ENCODE measurements around the gene MINK1. TPM values are rescaled to one million over a fixed set of nuclear protein-coding genes. Genes with fewer than 3 reads are reported as not detected.
"Not testable (repeated sequence)": the region's sequence is repeated elsewhere in the genome, so short reads cannot be mapped to it uniquely, and the experiment has no call there.

MINK1 gene
- total RNA-seq, 1 donor from 2014 or later: 59.7 TPM

- intact Hi-C loops (cut with micrococcal nuclease); H3K27me3 Mint-ChIP-seq; H3K4me3 Mint-ChIP-seq; H3K36me3 Mint-ChIP-seq (ENCODE audit: low read depth); H3K27ac Mint-ChIP-seq; DNase-seq; H3K9me3 Mint-ChIP-seq: not testable (repeated sequence)
- peaks cover 19% of the 10 kb centered on the region for H3K4me1 Mint-ChIP-seq
These were observed 73.5 kb downstream of the MINK1 start for GRCh38 chr17:4906642-4907041.

- Mint-ChIP-seq H3K4me3 (no peak overlapping the region), H3K27ac (no peak overlapping the region), H3K27me3 (peaks cover 8% of the 10 kb centered on the region), H3K4me1 (peaks cover 10% of the 10 kb centered on the region), H3K9me3 (no peaks in the 10 kb centered on the region), H3K36me3 (ENCODE audit: low read depth) (no peaks in the 10 kb centered on the region)
- DNase-seq: peak; percentile 69
- intact Hi-C loops (cut with micrococcal nuclease): loop anchor here (2.0 kb wide), 2 partner anchors 78 to 154 kb away; partner anchors contain the start of gene CAMTA2
These were observed 75.2 kb downstream of the MINK1 start for GRCh38 chr17:4908301-4908700.

- Mint-ChIP-seq H3K9me3 (no peaks in the 10 kb centered on the region), H3K4me3 (no peak overlapping the region), H3K27me3 (peaks cover 8% of the 10 kb centered on the region), H3K36me3 (ENCODE audit: low read depth) (no peaks in the 10 kb centered on the region), H3K27ac (no peak overlapping the region), H3K4me1 (peaks cover 6% of the 10 kb centered on the region)
- DNase-seq: peak; percentile 93
- intact Hi-C loops (cut with micrococcal nuclease): loop anchor here (1.0 to 2.0 kb wide), 3 partner anchors 58 to 154 kb away; partner anchors contain the start of genes CAMTA2 and SPAG7
These were observed 75.8 kb downstream of the MINK1 start for GRCh38 chr17:4908711-4909496.

- H3K9me3 Mint-ChIP-seq: no peaks in the 10 kb centered on the region
- H3K4me3 Mint-ChIP-seq: no peak overlapping the region
- intact Hi-C loops (cut with micrococcal nuclease): no loop called here
- DNase-seq: no peak
- no peaks in the 10 kb centered on the region for H3K36me3 Mint-ChIP-seq (ENCODE audit: low read depth)
- peaks cover 5% of the 10 kb centered on the region for H3K27me3 Mint-ChIP-seq
- no peak overlapping the region for H3K27ac Mint-ChIP-seq
- H3K4me1 Mint-ChIP-seq: peaks cover 3% of the 10 kb centered on the region
These were observed 80.9 kb downstream of the MINK1 start for GRCh38 chr17:4913994-4914393.

GRCh38 chr17:4914551-4914950, 81.4 kb downstream of the MINK1 start:
- H3K27ac Mint-ChIP-seq; H3K9me3 Mint-ChIP-seq; H3K36me3 Mint-ChIP-seq (ENCODE audit: low read depth); H3K4me3 Mint-ChIP-seq; intact Hi-C loops (cut with micrococcal nuclease); H3K4me1 Mint-ChIP-seq; DNase-seq; H3K27me3 Mint-ChIP-seq: not testable (repeated sequence)

- DNase-seq: no peak
- Mint-ChIP-seq H3K4me3 (no peak overlapping the region), H3K4me1 (no peaks in the 10 kb centered on the region), H3K27ac (no peak overlapping the region), H3K9me3 (no peaks in the 10 kb centered on the region), H3K27me3 (no peaks in the 10 kb centered on the region), H3K36me3 (ENCODE audit: low read depth) (peaks cover 3% of the 10 kb centered on the region)
- intact Hi-C loops (cut with micrococcal nuclease): no loop called here
These were observed 86.4 kb downstream of the MINK1 start for GRCh38 chr17:4919511-4920047.

GRCh38 chr17:4920351-4921048, 87.4 kb downstream of the MINK1 start:
- Mint-ChIP-seq H3K9me3 (no peaks in the 10 kb centered on the region), H3K27ac (no peak overlapping the region), H3K36me3 (ENCODE audit: low read depth) (peaks cover 3% of the 10 kb centered on the region), H3K27me3 (no peaks in the 10 kb centered on the region), H3K4me1 (no peaks in the 10 kb centered on the region), H3K4me3 (no peak overlapping the region)
- intact Hi-C loops (cut with micrococcal nuclease): no loop called here
- no peak for DNase-seq

- Mint-ChIP-seq H3K27me3 (no peaks in the 10 kb centered on the region), H3K27ac (no peak overlapping the region), H3K36me3 (ENCODE audit: low read depth) (peaks cover 3% of the 10 kb centered on the region), H3K4me3 (no peak overlapping the region), H3K9me3 (no peaks in the 10 kb centered on the region), H3K4me1 (peaks cover under 1% of the 10 kb centered on the region)
- intact Hi-C loops (cut with micrococcal nuclease): no loop called here
- no peak for DNase-seq
These were observed 88.2 kb downstream of the MINK1 start for GRCh38 chr17:4921320-4921719.

GRCh38 chr17:4926577-4927335, 93.6 kb downstream of the MINK1 start:
- H3K9me3 Mint-ChIP-seq; H3K27me3 Mint-ChIP-seq; H3K4me1 Mint-ChIP-seq; intact Hi-C loops (cut with micrococcal nuclease); H3K4me3 Mint-ChIP-seq; DNase-seq: not testable (repeated sequence)
- Mint-ChIP-seq H3K36me3 (ENCODE audit: low read depth) (peaks cover 33% of the 10 kb centered on the region), H3K27ac (peak overlapping the region; percentile 6)

GRCh38 chr17:4928881-4929280, 95.7 kb downstream of the MINK1 start:
- H3K9me3 Mint-ChIP-seq: no peaks in the 10 kb centered on the region
- H3K27ac Mint-ChIP-seq: no peak overlapping the region
- no peak overlapping the region for H3K4me3 Mint-ChIP-seq
- intact Hi-C loops (cut with micrococcal nuclease): no loop called here
- peaks cover 10% of the 10 kb centered on the region for H3K4me1 Mint-ChIP-seq
- peaks cover 38% of the 10 kb centered on the region for H3K36me3 Mint-ChIP-seq (ENCODE audit: low read depth)
- no peak for DNase-seq
- no peaks in the 10 kb centered on the region for H3K27me3 Mint-ChIP-seq

GRCh38 chr17:4931963-4932362, 98.8 kb downstream of the MINK1 start, which contains the start of gene GP1BA:
Gene GP1BA, plus strand, starts transcription at chr17:4932277. Its CDS starts 328 bp downstream, at chr17:4932605.
- no peak for DNase-seq
- no peak within 1 kb of the TSS for H3K4me3 Mint-ChIP-seq
- no peaks in the 10 kb centered on the region for H3K27me3 Mint-ChIP-seq
- intact Hi-C loops (cut with micrococcal nuclease): no loop called here
- peak within 1 kb of the TSS; percentile 14 for H3K27ac Mint-ChIP-seq
- H3K9me3 Mint-ChIP-seq: no peaks in the 10 kb centered on the region
- peaks cover 18% of the 10 kb centered on the region for H3K4me1 Mint-ChIP-seq
- H3K36me3 Mint-ChIP-seq (ENCODE audit: low read depth): peaks cover 44% of the 10 kb centered on the region

GRCh38 chr17:4932756-4933155, 99.6 kb downstream of the MINK1 start:
- no peak overlapping the region for H3K4me3 Mint-ChIP-seq
- H3K27ac Mint-ChIP-seq: peak overlapping the region; percentile 14
- peaks cover 21% of the 10 kb centered on the region for H3K4me1 Mint-ChIP-seq
- no peak for DNase-seq
- intact Hi-C loops (cut with micrococcal nuclease): no loop called here
- H3K36me3 Mint-ChIP-seq (ENCODE audit: low read depth): peaks cover 49% of the 10 kb centered on the region
- H3K9me3 Mint-ChIP-seq: no peaks in the 10 kb centered on the region
- H3K27me3 Mint-ChIP-seq: no peaks in the 10 kb centered on the region

GRCh38 chr17:4933646-4934045, 100.5 kb downstream of the MINK1 start:
- Mint-ChIP-seq H3K27me3 (no peaks in the 10 kb centered on the region), H3K9me3 (no peaks in the 10 kb centered on the region), H3K4me1 (peaks cover 27% of the 10 kb centered on the region), H3K27ac (peak overlapping the region; percentile 32), H3K4me3 (no peak overlapping the region), H3K36me3 (ENCODE audit: low read depth) (peaks cover 52% of the 10 kb centered on the region)
- intact Hi-C loops (cut with micrococcal nuclease): no loop called here
- DNase-seq: no peak
